K562 (cell line): ENCODE data around the gene RNF214. TPM values are rescaled to one million over a fixed set of nuclear protein-coding genes. Genes with fewer than 3 reads are reported as not detected.
"Not testable (repeated sequence)": the region's sequence is repeated elsewhere in the genome, so short reads cannot be mapped to it uniquely, and the experiment has no call there.

Experiments
- ATAC-seq: fragments of 200-7000 bp; cut with Tn5 transposase; 3 replicates; pipeline ENCODE4 v1.9.1; 2020; ENCODE audit warnings: moderate library complexity
- BruUV-seq: library from RNA; stranded (reverse); fragments of 400-500 nt; replicated peaks from 2 replicates; lab custom pipeline; 2021; lab: Mats Ljungman, UMichigan
- CTCF ChIA-PET: fragments of 300-600 bp; formaldehyde crosslinking; extraction: SDS; loops from one replicate; lab custom pipeline; 2021; ENCODE audit warnings: low intra/inter-chr PET ratio; lab: Yijun Ruan, JAX
- POLR2A ChIA-PET: fragments of 300-600, 350-650 bp; sonication (Branson Sonifier 250); formaldehyde crosslinking; extraction: SDS; loops from one replicate; lab custom pipeline; 2021; ENCODE audit warnings: antibody characterized with exemption, inconsistent platforms; lab: Yijun Ruan, JAX
- DNase-seq, 4 experiments: peaks; one replicate each; pipeline versions ENCODE4 v3.0.0 to v3.0.0-alpha.2; 2011 to 2018; ENCODE audit warnings: low spot score in 3 of 4, mixed read lengths in 3 of 4; ENCODE audit errors: extremely low read depth in 1 of 4
- FAIRE-seq: peaks from 2 replicates; lab custom pipeline; 2011; peaks lifted over from hg19 to GRCh38; lab: Jason Lieb, UNC
- H2AFZ ChIP-seq: 2 replicates; pipeline ENCODE4 v1.6.0; 2011; ENCODE audit warnings: low read depth, low read length, control low read depth, inconsistent platforms
- H3K27ac ChIP-seq: fragments of 200-600 bp; 3 replicates; pipeline ENCODE4 v1.8.0; 2011; ENCODE audit warnings: low read depth, mild to moderate bottlenecking, control low read depth, inconsistent platforms, low read length, moderate library complexity, mixed read lengths; ENCODE audit errors: extremely low read depth
- H3K27me3 ChIP-seq, 2 experiments: fragments of 300-600 bp in 1 of 2; 2 replicates in 1 of 2; 3 replicates in 1 of 2; pipeline versions ENCODE4 v1.6.0 to v1.8.0; 2011; ENCODE audit warnings: inconsistent platforms in 2 of 2, low read length in 2 of 2, mild to moderate bottlenecking in 1 of 2, mixed read lengths in 1 of 2, moderate library complexity in 1 of 2; ENCODE audit not compliant: control insufficient read depth in 2 of 2, insufficient read depth in 2 of 2
- H3K36me3 ChIP-seq: fragments of 300-600 bp; 3 replicates; pipeline ENCODE4 v1.8.0; 2011; ENCODE audit warnings: mild to moderate bottlenecking, low read length, inconsistent platforms; ENCODE audit not compliant: control insufficient read depth, insufficient read depth
- H3K4me1 ChIP-seq, 2 experiments: fragments of 200-600 bp in 1 of 2; replicated peaks in 1 of 2; 2 replicates in 1 of 2; 3 replicates in 1 of 2; pipeline versions ENCODE4 v1.5.1 to v1.8.0; 2011; ENCODE audit warnings: inconsistent platforms in 2 of 2, low read length in 2 of 2, mild to moderate bottlenecking in 1 of 2, mixed read lengths in 1 of 2, moderate library complexity in 1 of 2; ENCODE audit not compliant: control insufficient read depth in 2 of 2, insufficient read depth in 2 of 2
- H3K4me2 ChIP-seq: 2 replicates; pipeline ENCODE4 v1.6.1; 2011; ENCODE audit warnings: low read length, control low read depth, inconsistent platforms, mixed read lengths; ENCODE audit not compliant: insufficient read depth
- H3K4me3 ChIP-seq: fragments of 200-600 bp; sonication (generic), shearing (Covaris generic); 2 replicates; pipeline ENCODE4 v1.5.1; 2016; ENCODE audit warnings: control low read depth, inconsistent platforms
- H3K79me2 ChIP-seq: fragments of 200-600 bp; 3 replicates; pipeline ENCODE4 v1.8.0; 2011; ENCODE audit warnings: low read length, inconsistent platforms; ENCODE audit not compliant: control insufficient read depth, insufficient read depth
- H3K9ac ChIP-seq, 2 experiments: 2 replicates each; pipeline versions ENCODE4 v1.6.0 to v1.6.1; 2011; ENCODE audit warnings: low read depth in 2 of 2, low read length in 2 of 2, control low read depth in 1 of 2, inconsistent platforms in 1 of 2, mild to moderate bottlenecking in 1 of 2, mixed read lengths in 1 of 2; ENCODE audit not compliant: insufficient read depth in 1 of 2
- H3K9me1 ChIP-seq: one replicate; pipeline ENCODE4 v1.6.0; 2011; ENCODE audit warnings: inconsistent platforms, mild to moderate bottlenecking, low read length, moderate library complexity; ENCODE audit not compliant: control insufficient read depth, insufficient read depth
- H3K9me3 ChIP-seq: replicated peaks from 2 replicates; pipeline ENCODE4 v1.5.1; 2011; ENCODE audit warnings: low read depth, low read length, inconsistent platforms; ENCODE audit not compliant: control insufficient read depth, insufficient read depth
- H4K20me1 ChIP-seq: replicated peaks from 2 replicates; pipeline ENCODE4 v1.6.1; 2011; ENCODE audit warnings: low read length, inconsistent platforms, mixed read lengths; ENCODE audit not compliant: control insufficient read depth, insufficient read depth
- WGBS: fragments of 100-300 bp; shearing (Covaris generic); methylation state at CpG from one replicate; pipeline ENCODE4 v1.1.6; 2016; ENCODE audit warnings: low coverage, mixed read lengths; ENCODE audit not compliant: insufficient coverage; ENCODE audit errors: missing lambda C conversion rate; 5-methylcytosine and 5-hydroxymethylcytosine counted together
- in situ Hi-C: fragments of 300-500 bp; cut with MboI; formaldehyde crosslinking; loops from 4 replicates; pipeline ENCODE4 v1.15.0; 2018; ENCODE audit warnings: inconsistent platforms, mixed read lengths
- intact Hi-C: fragments of 100-400 bp; cut with micrococcal nuclease; formaldehyde crosslinking; loops from 2 replicates; pipeline ENCODE4 v1.14.2; 2022
- polyA plus RNA-seq, 8 experiments: library from polyadenylated mRNA; depleted of rRNA in 4 of 8; stranded (reverse) in 5 of 8; unstranded in 3 of 8; fragments of >200 nt; fragmentation: Nextera tagmentation in 2 of 8; fragmentation: Illumina TruSeq in 1 of 8; extraction: Ambion mirVana in 2 of 8; extraction: Trizol in 1 of 8; gene quantifications; 2 replicates each; pipeline versions ENCODE4 v1.2.1 to v1.2.3, GENCODE V29; 2011 to 2014; ENCODE audit warnings: inconsistent platforms in 1 of 8, missing spikeins in 1 of 8
- total RNA-seq, 7 experiments: library from RNA; depleted of rRNA in 6 of 7; stranded (reverse); fragments of >200 nt in 6 of 7; fragmentation: Illumina TruSeq in 2 of 7; extraction: Trizol in 2 of 7; gene quantifications; 2 replicates each; pipeline versions ENCODE4 v1.2.1 to v1.2.3, GENCODE V29; 2011 to 2021; ENCODE audit warnings: low replicate concordance in 1 of 7
- TF ChIP-seq, protein P1 (sequence below): sonication (generic); formaldehyde crosslinking; IDR thresholded peaks from 2 replicates; pipeline ENCODE4 v1.8.0; 2023; ENCODE audit warnings: mild to moderate bottlenecking, missing genetic modification reagents

RNF214 gene
- total and polyA plus RNA-seq, 9 of the 15 experiments (the other 6 are each of a cell fraction or from before 2014, with no cell fraction given) = 6.6 to 24.8 (median 11.9) TPM

DNA sequence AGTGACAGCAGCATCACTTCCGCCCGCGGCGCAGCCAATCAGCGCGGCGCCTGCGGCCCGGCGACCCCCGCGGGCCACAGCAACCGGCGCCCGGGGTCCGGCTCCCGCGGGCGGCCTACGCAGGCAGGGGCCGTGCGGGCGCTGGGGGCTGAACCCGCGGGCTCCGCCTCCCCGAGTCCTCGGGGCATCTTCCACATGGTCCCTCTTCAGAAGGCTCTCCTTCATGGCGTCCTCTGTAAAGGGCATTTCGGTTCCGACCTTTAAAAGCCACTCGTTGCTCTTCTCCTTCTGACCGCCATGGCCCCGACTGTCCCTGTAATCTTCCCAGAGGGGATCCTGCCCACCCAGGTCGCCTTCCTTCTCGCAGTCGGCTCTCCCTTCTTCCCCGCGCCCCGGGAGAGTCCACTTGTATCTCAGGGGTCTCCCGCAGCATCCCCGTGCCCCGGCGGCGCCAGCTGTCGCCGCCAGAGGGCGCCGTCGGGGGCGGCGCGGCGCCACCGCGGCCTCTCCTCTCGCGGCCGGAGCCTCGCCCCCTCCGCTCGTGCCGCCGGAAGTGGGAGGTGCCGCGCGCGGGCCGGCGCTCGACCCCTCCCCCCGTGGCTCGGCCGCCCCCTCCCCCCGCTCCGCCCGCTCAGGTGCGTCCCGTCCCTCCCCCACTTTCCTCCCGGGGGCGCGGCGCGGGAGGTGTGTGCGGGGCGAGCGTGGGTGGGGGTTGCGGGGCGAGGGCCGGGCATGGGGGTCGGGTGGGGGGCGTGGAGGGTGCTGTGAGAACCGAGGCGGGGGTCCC lies at the start of gene RNF214 (continued):
- TF ChIP-seq, protein P1, sequence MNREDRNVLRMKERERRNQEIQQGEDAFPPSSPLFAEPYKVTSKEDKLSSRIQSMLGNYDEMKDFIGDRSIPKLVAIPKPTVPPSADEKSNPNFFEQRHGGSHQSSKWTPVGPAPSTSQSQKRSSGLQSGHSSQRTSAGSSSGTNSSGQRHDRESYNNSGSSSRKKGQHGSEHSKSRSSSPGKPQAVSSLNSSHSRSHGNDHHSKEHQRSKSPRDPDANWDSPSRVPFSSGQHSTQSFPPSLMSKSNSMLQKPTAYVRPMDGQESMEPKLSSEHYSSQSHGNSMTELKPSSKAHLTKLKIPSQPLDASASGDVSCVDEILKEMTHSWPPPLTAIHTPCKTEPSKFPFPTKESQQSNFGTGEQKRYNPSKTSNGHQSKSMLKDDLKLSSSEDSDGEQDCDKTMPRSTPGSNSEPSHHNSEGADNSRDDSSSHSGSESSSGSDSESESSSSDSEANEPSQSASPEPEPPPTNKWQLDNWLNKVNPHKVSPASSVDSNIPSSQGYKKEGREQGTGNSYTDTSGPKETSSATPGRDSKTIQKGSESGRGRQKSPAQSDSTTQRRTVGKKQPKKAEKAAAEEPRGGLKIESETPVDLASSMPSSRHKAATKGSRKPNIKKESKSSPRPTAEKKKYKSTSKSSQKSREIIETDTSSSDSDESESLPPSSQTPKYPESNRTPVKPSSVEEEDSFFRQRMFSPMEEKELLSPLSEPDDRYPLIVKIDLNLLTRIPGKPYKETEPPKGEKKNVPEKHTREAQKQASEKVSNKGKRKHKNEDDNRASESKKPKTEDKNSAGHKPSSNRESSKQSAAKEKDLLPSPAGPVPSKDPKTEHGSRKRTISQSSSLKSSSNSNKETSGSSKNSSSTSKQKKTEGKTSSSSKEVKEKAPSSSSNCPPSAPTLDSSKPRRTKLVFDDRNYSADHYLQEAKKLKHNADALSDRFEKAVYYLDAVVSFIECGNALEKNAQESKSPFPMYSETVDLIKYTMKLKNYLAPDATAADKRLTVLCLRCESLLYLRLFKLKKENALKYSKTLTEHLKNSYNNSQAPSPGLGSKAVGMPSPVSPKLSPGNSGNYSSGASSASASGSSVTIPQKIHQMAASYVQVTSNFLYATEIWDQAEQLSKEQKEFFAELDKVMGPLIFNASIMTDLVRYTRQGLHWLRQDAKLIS = no peak

DNA sequence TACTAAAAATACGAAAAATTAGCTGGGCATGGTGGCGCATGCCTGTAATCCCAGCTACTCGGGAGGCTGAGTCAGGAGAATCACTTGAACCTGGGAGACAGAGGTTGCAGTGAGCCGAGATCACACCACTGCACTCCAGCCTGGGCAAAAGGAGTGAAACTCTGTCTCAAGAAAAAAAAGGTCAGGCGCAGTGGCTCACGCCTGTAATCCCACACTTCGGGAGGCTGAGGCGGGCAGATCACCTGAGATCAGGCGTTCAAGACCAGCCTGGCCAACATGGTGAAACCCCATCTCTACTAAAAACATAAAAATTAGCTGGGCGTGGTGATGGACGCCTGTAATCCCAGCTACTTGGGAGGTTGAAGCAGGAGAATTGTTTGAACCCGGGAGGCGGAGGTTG lies 49.3 kb upstream of the RNF214 start:
- ATAC-seq, H3K4me3 ChIP-seq, H3K27ac ChIP-seq, H3K27me3 ChIP-seq, FAIRE-seq, H3K9me3 ChIP-seq, DNase-seq, H3K9ac ChIP-seq, H4K20me1 ChIP-seq, H2AFZ ChIP-seq, BruUV-seq, H3K4me2 ChIP-seq, H3K9me1 ChIP-seq, intact Hi-C loops, in situ Hi-C loops: not testable (repeated sequence)
- WGBS = 88% methylated on average over 12 of the region's 13 CpGs
- peaks cover 27% of the 10 kb centered on the region for H3K36me3 ChIP-seq
- POLR2A ChIA-PET = interaction anchor here (0.6 to 1.0 kb wide), 2 partner anchors 10 to 213 kb away, joined by 3 to 5 read pairs; no protein-coding TSS in a partner anchor
- H3K4me1 ChIP-seq = peaks cover 20 to 37% of the 10 kb centered on the region in 2 experiments
- peaks cover 18% of the 10 kb centered on the region for H3K79me2 ChIP-seq
- CTCF ChIA-PET = interaction anchor here (2.9 kb wide), 1 partner anchor 43 kb away, joined by 12 read pairs; no protein-coding TSS in a partner anchor
